K562 (cell line): ENCODE data around the gene VWA7. TPM values are rescaled to one million over a fixed set of nuclear protein-coding genes. Genes with fewer than 3 reads are reported as not detected.

Experiments used
- ATAC-seq: fragments of 200-7000 bp; cut with Tn5 transposase; 3 replicates; pipeline ENCODE4 v1.9.1; 2020; ENCODE audit warnings: moderate library complexity
- BruUV-seq: library from RNA; stranded (reverse); fragments of 400-500 nt; replicated peaks from 2 replicates; lab custom pipeline; 2021; lab: Mats Ljungman, UMichigan
- CTCF ChIA-PET: fragments of 300-600 bp; formaldehyde crosslinking; extraction: SDS; loops from one replicate; lab custom pipeline; 2021; ENCODE audit warnings: low intra/inter-chr PET ratio; lab: Yijun Ruan, JAX
- POLR2A ChIA-PET: fragments of 300-600, 350-650 bp; sonication (Branson Sonifier 250); formaldehyde crosslinking; extraction: SDS; loops from one replicate; lab custom pipeline; 2021; ENCODE audit warnings: antibody characterized with exemption, inconsistent platforms; lab: Yijun Ruan, JAX
- DNase-seq, 4 experiments: peaks; one replicate each; pipeline versions ENCODE4 v3.0.0 to v3.0.0-alpha.2; 2011 to 2018; ENCODE audit warnings: low spot score in 3 of 4, mixed read lengths in 3 of 4; ENCODE audit errors: extremely low read depth in 1 of 4
- FAIRE-seq: peaks from 2 replicates; lab custom pipeline; 2011; peaks lifted over from hg19 to GRCh38; lab: Jason Lieb, UNC
- H2AFZ ChIP-seq: 2 replicates; pipeline ENCODE4 v1.6.0; 2011; ENCODE audit warnings: low read depth, low read length, control low read depth, inconsistent platforms
- H3K27ac ChIP-seq: fragments of 200-600 bp; 3 replicates; pipeline ENCODE4 v1.8.0; 2011; ENCODE audit warnings: low read depth, mild to moderate bottlenecking, control low read depth, inconsistent platforms, low read length, moderate library complexity, mixed read lengths; ENCODE audit errors: extremely low read depth
- H3K27me3 ChIP-seq, 2 experiments: fragments of 300-600 bp in 1 of 2; 2 replicates in 1 of 2; 3 replicates in 1 of 2; pipeline versions ENCODE4 v1.6.0 to v1.8.0; 2011; ENCODE audit warnings: inconsistent platforms in 2 of 2, low read length in 2 of 2, mild to moderate bottlenecking in 1 of 2, mixed read lengths in 1 of 2, moderate library complexity in 1 of 2; ENCODE audit not compliant: control insufficient read depth in 2 of 2, insufficient read depth in 2 of 2
- H3K36me3 ChIP-seq: fragments of 300-600 bp; 3 replicates; pipeline ENCODE4 v1.8.0; 2011; ENCODE audit warnings: mild to moderate bottlenecking, low read length, inconsistent platforms; ENCODE audit not compliant: control insufficient read depth, insufficient read depth
- H3K4me1 ChIP-seq, 2 experiments: fragments of 200-600 bp in 1 of 2; replicated peaks in 1 of 2; 2 replicates in 1 of 2; 3 replicates in 1 of 2; pipeline versions ENCODE4 v1.5.1 to v1.8.0; 2011; ENCODE audit warnings: inconsistent platforms in 2 of 2, low read length in 2 of 2, mild to moderate bottlenecking in 1 of 2, mixed read lengths in 1 of 2, moderate library complexity in 1 of 2; ENCODE audit not compliant: control insufficient read depth in 2 of 2, insufficient read depth in 2 of 2
- H3K4me2 ChIP-seq: 2 replicates; pipeline ENCODE4 v1.6.1; 2011; ENCODE audit warnings: low read length, control low read depth, inconsistent platforms, mixed read lengths; ENCODE audit not compliant: insufficient read depth
- H3K4me3 ChIP-seq: fragments of 200-600 bp; sonication (generic), shearing (Covaris generic); 2 replicates; pipeline ENCODE4 v1.5.1; 2016; ENCODE audit warnings: control low read depth, inconsistent platforms
- H3K79me2 ChIP-seq: fragments of 200-600 bp; 3 replicates; pipeline ENCODE4 v1.8.0; 2011; ENCODE audit warnings: low read length, inconsistent platforms; ENCODE audit not compliant: control insufficient read depth, insufficient read depth
- H3K9ac ChIP-seq, 2 experiments: 2 replicates each; pipeline versions ENCODE4 v1.6.0 to v1.6.1; 2011; ENCODE audit warnings: low read depth in 2 of 2, low read length in 2 of 2, control low read depth in 1 of 2, inconsistent platforms in 1 of 2, mild to moderate bottlenecking in 1 of 2, mixed read lengths in 1 of 2; ENCODE audit not compliant: insufficient read depth in 1 of 2
- H3K9me1 ChIP-seq: one replicate; pipeline ENCODE4 v1.6.0; 2011; ENCODE audit warnings: inconsistent platforms, mild to moderate bottlenecking, low read length, moderate library complexity; ENCODE audit not compliant: control insufficient read depth, insufficient read depth
- H3K9me3 ChIP-seq: replicated peaks from 2 replicates; pipeline ENCODE4 v1.5.1; 2011; ENCODE audit warnings: low read depth, low read length, inconsistent platforms; ENCODE audit not compliant: control insufficient read depth, insufficient read depth
- H4K20me1 ChIP-seq: replicated peaks from 2 replicates; pipeline ENCODE4 v1.6.1; 2011; ENCODE audit warnings: low read length, inconsistent platforms, mixed read lengths; ENCODE audit not compliant: control insufficient read depth, insufficient read depth
- ARID1B ChIP-seq: fragments of 450-650 bp; IDR thresholded peaks from 2 replicates; pipeline ENCODE4 v1.6.1; 2016; ENCODE audit warnings: antibody characterized with exemption, mild to moderate bottlenecking, inconsistent platforms
- CCNT2 ChIP-seq: IDR thresholded peaks from 2 replicates; pipeline ENCODE4 v1.6.1; 2011; ENCODE audit warnings: borderline replicate concordance, low read depth, mild to moderate bottlenecking, moderate library complexity, mixed read lengths, low read length; ENCODE audit not compliant: insufficient read length; ENCODE audit errors: extremely low read depth
- CREM ChIP-seq: IDR thresholded peaks from 2 replicates; pipeline ENCODE4 v1.6.1; 2014; ENCODE audit warnings: antibody characterized with exemption, low read depth
- EP300 ChIP-seq: IDR thresholded peaks from 2 replicates; pipeline ENCODE4 v1.6.1; 2012; ENCODE audit warnings: low read length, improper control_type of control experiment
- FOS ChIP-seq: IDR thresholded peaks from 3 replicates; pipeline ENCODE4 v1.6.1; 2011; ENCODE audit not compliant: insufficient read length; ENCODE audit errors: extremely low read depth
- KAT2B ChIP-seq: IDR thresholded peaks from one replicate; pipeline ENCODE4 v1.6.1; 2012; ENCODE audit warnings: low read depth, mild to moderate bottlenecking, control low read depth, inconsistent platforms, low read length, moderate library complexity
- KAT8 ChIP-seq: fragments of 450-650 bp; IDR thresholded peaks from 2 replicates; pipeline ENCODE4 v1.6.1; 2016; ENCODE audit warnings: low read depth, mild to moderate bottlenecking
- KDM5B ChIP-seq: fragments of 200-600 bp; sonication (generic); IDR thresholded peaks from 2 replicates; pipeline ENCODE4 v1.6.1; 2012; ENCODE audit warnings: low read depth, mild to moderate bottlenecking, moderate library complexity, low read length, control low read depth, inconsistent platforms; ENCODE audit not compliant: insufficient replicate concordance
- PML ChIP-seq: IDR thresholded peaks from 2 replicates; pipeline ENCODE4 v1.6.1; 2012; ENCODE audit warnings: low read length, inconsistent platforms
- RAD51 ChIP-seq: fragments of 450-650 bp; IDR thresholded peaks from 2 replicates; pipeline ENCODE4 v1.7.1; 2016; ENCODE audit warnings: low read depth, mild to moderate bottlenecking, borderline replicate concordance
- YBX1 ChIP-seq: fragments of 450-650 bp; IDR thresholded peaks from 2 replicates; pipeline ENCODE4 v1.7.1; 2016; ENCODE audit warnings: mild to moderate bottlenecking
- ZKSCAN8 ChIP-seq: fragments of 200-800 bp; sonication (Bioruptor generic); IDR thresholded peaks from 2 replicates; pipeline ENCODE4 v1.6.1; 2016; ENCODE audit warnings: missing genetic modification characterization, missing compliant biosample characterization
- ZNF134 ChIP-seq: fragments of 250-450 bp; sonication (Bioruptor Pico); conservative IDR thresholded peaks from 2 replicates; pipeline ENCODE4 v1.4.0; 2020
- ZNF347 ChIP-seq: fragments of 450-650 bp; formaldehyde crosslinking; IDR thresholded peaks from 2 replicates; pipeline ENCODE4 v1.4.0; 2020; ENCODE audit warnings: low read depth, mild to moderate bottlenecking, moderate library complexity
- ZNF668 ChIP-seq: fragments of 250-450 bp; sonication (Bioruptor Pico); IDR thresholded peaks from 2 replicates; pipeline ENCODE4 v1.8.0; 2022; ENCODE audit warnings: mild to moderate bottlenecking, inconsistent platforms
- ZSCAN32 ChIP-seq: fragments of 450-650 bp; formaldehyde crosslinking; IDR thresholded peaks from 2 replicates; pipeline ENCODE4 v1.4.0; 2020; ENCODE audit warnings: mild to moderate bottlenecking, moderate library complexity
- WGBS: fragments of 100-300 bp; shearing (Covaris generic); methylation state at CpG from one replicate; pipeline ENCODE4 v1.1.6; 2016; ENCODE audit warnings: low coverage, mixed read lengths; ENCODE audit not compliant: insufficient coverage; ENCODE audit errors: missing lambda C conversion rate; 5-methylcytosine and 5-hydroxymethylcytosine counted together
- in situ Hi-C: fragments of 300-500 bp; cut with MboI; formaldehyde crosslinking; loops from 4 replicates; pipeline ENCODE4 v1.15.0; 2018; ENCODE audit warnings: inconsistent platforms, mixed read lengths
- intact Hi-C: fragments of 100-400 bp; cut with micrococcal nuclease; formaldehyde crosslinking; loops from 2 replicates; pipeline ENCODE4 v1.14.2; 2022
- polyA plus RNA-seq, 8 experiments: library from polyadenylated mRNA; depleted of rRNA in 4 of 8; stranded (reverse) in 5 of 8; unstranded in 3 of 8; fragments of >200 nt; fragmentation: Nextera tagmentation in 2 of 8; fragmentation: Illumina TruSeq in 1 of 8; extraction: Ambion mirVana in 2 of 8; extraction: Trizol in 1 of 8; gene quantifications; 2 replicates each; pipeline versions ENCODE4 v1.2.1 to v1.2.3, GENCODE V29; 2011 to 2014; ENCODE audit warnings: inconsistent platforms in 1 of 8, missing spikeins in 1 of 8
- total RNA-seq, 7 experiments: library from RNA; depleted of rRNA in 6 of 7; stranded (reverse); fragments of >200 nt in 6 of 7; fragmentation: Illumina TruSeq in 2 of 7; extraction: Trizol in 2 of 7; gene quantifications; 2 replicates each; pipeline versions ENCODE4 v1.2.1 to v1.2.3, GENCODE V29; 2011 to 2021; ENCODE audit warnings: low replicate concordance in 1 of 7
- TF ChIP-seq, protein P1 (sequence below): fragments of 250-450 bp; sonication (Bioruptor Pico); IDR thresholded peaks from 2 replicates; pipeline ENCODE4 v1.4.0; 2020; ENCODE audit warnings: borderline replicate concordance
- TF ChIP-seq, protein P2 (sequence below): sonication (generic); formaldehyde crosslinking; IDR thresholded peaks from 2 replicates; pipeline ENCODE4 v1.9.0; 2022; ENCODE audit warnings: mild to moderate bottlenecking, missing genetic modification reagents
- TF ChIP-seq, protein P3 (sequence below): IDR thresholded peaks from 2 replicates; pipeline ENCODE4 v1.6.1; 2014; ENCODE audit warnings: antibody characterized with exemption

VWA7 gene
- total and polyA plus RNA-seq, 9 of the 15 experiments (the other 6 are each of a cell fraction or from before 2014, with no cell fraction given), result 0.18 to 2.9 (median 0.95) TPM

DNA sequence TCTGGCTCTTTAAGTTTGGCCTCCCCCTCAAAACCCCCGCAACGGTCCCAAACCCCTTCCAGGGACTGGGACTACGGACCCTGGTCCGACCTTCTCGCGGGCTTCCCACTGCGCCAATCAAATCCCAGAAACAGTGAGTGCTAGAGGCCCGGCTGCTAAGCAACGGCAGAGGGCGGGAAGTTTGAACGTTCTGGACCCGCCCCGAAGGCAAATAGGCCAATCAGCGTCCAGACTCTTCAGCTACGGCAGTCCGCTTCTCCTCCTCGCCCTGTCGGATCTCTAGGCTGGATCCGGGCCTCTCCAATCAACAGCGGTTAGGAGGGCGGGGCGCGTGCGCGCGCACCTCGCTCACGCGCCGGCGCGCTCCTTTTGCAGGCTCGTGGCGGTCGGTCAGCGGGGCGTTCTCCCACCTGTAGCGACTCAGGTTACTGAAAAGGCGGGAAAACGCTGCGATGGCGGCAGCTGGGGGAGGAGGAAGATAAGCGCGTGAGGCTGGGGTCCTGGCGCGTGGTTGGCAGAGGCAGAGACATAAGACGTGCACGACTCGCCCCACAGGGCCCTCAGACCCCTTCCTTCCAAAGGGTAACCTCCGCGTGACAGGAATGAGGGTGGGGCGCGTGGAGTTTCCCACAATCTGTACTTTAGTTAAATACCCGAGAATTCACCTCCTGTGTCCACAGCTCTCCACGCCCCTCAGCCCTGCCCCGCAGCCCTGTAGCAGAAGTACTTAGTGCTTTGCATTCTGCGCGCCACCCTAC lies 37.3 kb downstream of the VWA7 start, which contains the start of gene MSH5:
TSS of gene MSH5 (plus strand) at position 367 of the 758 bp plus-strand sequence. CDS start 462 bp downstream, outside the sequence.
- H3K9ac ChIP-seq, result peak within 1 kb of the TSS; percentile 92 to 99
- ATAC-seq, result peak; percentile 84
- no peaks in the 10 kb centered on the region for H3K9me1 ChIP-seq
- H2AFZ ChIP-seq, result peak within 1 kb of the TSS; percentile 77
- CTCF ChIA-PET, result no interaction called here
- H3K4me2 ChIP-seq, result peak within 1 kb of the TSS; percentile 93
- peaks cover 56 to 61% of the 10 kb centered on the region in 2 experiments for H3K4me1 ChIP-seq
- peak within 1 kb of the TSS; percentile 64 for H3K4me3 ChIP-seq
- no peaks in the 10 kb centered on the region for H3K9me3 ChIP-seq
- H3K79me2 ChIP-seq, result peaks cover 69% of the 10 kb centered on the region
- WGBS, result under 1% methylated on average over 58 of the region's 58 CpGs
- peak; percentile 100 for DNase-seq
- in situ Hi-C loops, result no loop called here
- FAIRE-seq, result peak; percentile 99
- peak within 1 kb of the TSS; percentile 95 for H3K27ac ChIP-seq
- peaks cover 9% of the 10 kb centered on the region; the same call in 1 of the 2 replicates for H4K20me1 ChIP-seq
- H3K36me3 ChIP-seq, result peaks cover 49% of the 10 kb centered on the region
- intact Hi-C loops, result loop anchor here (2.0 to 10.0 kb wide), 3 partner anchors 87 to 389 kb away; partner anchors contain the start of genes ATF6B, DXO and HSPA1B
- BruUV-seq, result TSS peak; percentile 79
- POLR2A ChIA-PET, result interaction anchor here (0.9 to 13.1 kb wide), 28 partner anchors 10 to 181 kb away, joined by 3 to 236 read pairs (median 8); partner anchors contain the start of genes ABHD16A, BAG6, C6orf47 and CSNK2B
- H3K27me3 ChIP-seq, result no peaks in the 10 kb centered on the region
- TF ChIP-seq ZNF668 (peak; percentile 53; the same call in 1 of the 2 replicates), RAD51 (no peak), ZSCAN32 (CRISPR knock-in tag) (peak; percentile 24; the same call in 1 of the 2 replicates), KDM5B (peak; percentile 50), KAT2B (no peak), EP300 (peak; percentile 71), KAT8 (no peak), ZNF347 (CRISPR knock-in tag) (no peak), PML (peak; percentile 85; the same call in 1 of the 2 replicates), ZNF134 (CRISPR knock-in tag) (0 out of 2 replicates have a peak, but pooled peaks have one; percentile 13), YBX1 (no peak), FOS (no peak), CREM (no peak), CCNT2 (no peak), ZKSCAN8 (no peak), ARID1B (no peak)
- TF ChIP-seq, protein P1, sequence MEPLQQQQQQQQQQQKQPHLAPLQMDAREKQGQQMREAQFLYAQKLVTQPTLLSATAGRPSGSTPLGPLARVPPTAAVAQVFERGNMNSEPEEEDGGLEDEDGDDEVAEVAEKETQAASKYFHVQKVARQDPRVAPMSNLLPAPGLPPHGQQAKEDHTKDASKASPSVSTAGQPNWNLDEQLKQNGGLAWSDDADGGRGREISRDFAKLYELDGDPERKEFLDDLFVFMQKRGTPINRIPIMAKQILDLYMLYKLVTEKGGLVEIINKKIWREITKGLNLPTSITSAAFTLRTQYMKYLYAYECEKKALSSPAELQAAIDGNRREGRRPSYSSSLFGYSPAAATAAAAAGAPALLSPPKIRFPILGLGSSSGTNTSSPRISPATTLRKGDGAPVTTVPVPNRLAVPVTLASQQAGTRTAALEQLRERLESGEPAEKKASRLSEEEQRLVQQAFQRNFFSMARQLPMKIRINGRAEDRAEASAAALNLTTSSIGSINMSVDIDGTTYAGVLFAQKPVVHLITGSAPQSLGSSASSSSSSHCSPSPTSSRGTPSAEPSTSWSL, result 0 out of 2 replicates have a peak, but pooled peaks have one; percentile 68
- TF ChIP-seq, protein P2, sequence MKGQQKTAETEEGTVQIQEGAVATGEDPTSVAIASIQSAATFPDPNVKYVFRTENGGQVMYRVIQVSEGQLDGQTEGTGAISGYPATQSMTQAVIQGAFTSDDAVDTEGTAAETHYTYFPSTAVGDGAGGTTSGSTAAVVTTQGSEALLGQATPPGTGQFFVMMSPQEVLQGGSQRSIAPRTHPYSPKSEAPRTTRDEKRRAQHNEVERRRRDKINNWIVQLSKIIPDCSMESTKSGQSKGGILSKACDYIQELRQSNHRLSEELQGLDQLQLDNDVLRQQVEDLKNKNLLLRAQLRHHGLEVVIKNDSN, result peak; percentile 88
- TF ChIP-seq, protein P3, sequence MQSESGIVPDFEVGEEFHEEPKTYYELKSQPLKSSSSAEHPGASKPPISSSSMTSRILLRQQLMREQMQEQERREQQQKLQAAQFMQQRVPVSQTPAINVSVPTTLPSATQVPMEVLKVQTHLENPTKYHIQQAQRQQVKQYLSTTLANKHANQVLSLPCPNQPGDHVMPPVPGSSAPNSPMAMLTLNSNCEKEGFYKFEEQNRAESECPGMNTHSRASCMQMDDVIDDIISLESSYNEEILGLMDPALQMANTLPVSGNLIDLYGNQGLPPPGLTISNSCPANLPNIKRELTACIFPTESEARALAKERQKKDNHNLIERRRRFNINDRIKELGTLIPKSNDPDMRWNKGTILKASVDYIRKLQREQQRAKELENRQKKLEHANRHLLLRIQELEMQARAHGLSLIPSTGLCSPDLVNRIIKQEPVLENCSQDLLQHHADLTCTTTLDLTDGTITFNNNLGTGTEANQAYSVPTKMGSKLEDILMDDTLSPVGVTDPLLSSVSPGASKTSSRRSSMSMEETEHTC, result no peak
